Urothelium cell line (cell line): Measurements from ENCODE around the gene HDAC3.
A peak's percentile ranks its signal among the peaks of the same experiment; 100 is the strongest.

Experiments
- DNase-seq: peaks from one replicate; pipeline ENCODE4 v3.0.0; 2011; ENCODE audit warnings: low spot score, mixed read lengths
- FAIRE-seq: peaks from 2 replicates; lab custom pipeline; 2011; peaks lifted over from hg19 to GRCh38; lab: Jason Lieb, UNC

HDAC3 gene

GRCh38 chr5:141636413-141637122 lies at the start of gene HDAC3, which contains the start of gene RELL2:
Gene HDAC3, minus strand, starts transcription at chr5:141636849. Its CDS starts 59 bp downstream, at chr5:141636790.
Gene RELL2, plus strand, starts transcription at chr5:141636997. Its CDS starts 1,229 bp downstream, at chr5:141638226.
- no peak for FAIRE-seq

GRCh38 chr5:141685591-141685990 lies 48.9 kb upstream of the HDAC3 start:
- no peak for DNase-seq
- no peak for FAIRE-seq

More at GRCh38 chr5:141636413-141637122, at the start of gene HDAC3, which contains the start of gene RELL2:
- DNase-seq = peak; percentile 94

- DNase-seq (no peak), FAIRE-seq (no peak)
These were observed 47.0 kb upstream of the HDAC3 start for GRCh38 chr5:141683596-141684141.

- peak; percentile 85 for DNase-seq
- FAIRE-seq = peak; percentile 75
These were observed 45.3 kb upstream of the HDAC3 start, which contains the start of gene ARAP3 for GRCh38 chr5:141681695-141682641. Gene ARAP3, minus strand, starts transcription at chr5:141682230. Its CDS starts 1,744 bp downstream, at chr5:141680486.

- FAIRE-seq = no peak
These were observed 44.6 kb upstream of the HDAC3 start for GRCh38 chr5:141681295-141681694.

GRCh38 chr5:141680751-141681201 lies 44.1 kb upstream of the HDAC3 start:
- FAIRE-seq (no peak), DNase-seq (peak; percentile 62)

More at GRCh38 chr5:141681295-141681694, 44.6 kb upstream of the HDAC3 start:
- no peak for DNase-seq

GRCh38 chr5:141680178-141680577 lies 43.5 kb upstream of the HDAC3 start:
- no peak for FAIRE-seq

GRCh38 chr5:141677415-141677814 lies 40.8 kb upstream of the HDAC3 start:
- DNase-seq (no peak), FAIRE-seq (no peak)

More at GRCh38 chr5:141680178-141680577, 43.5 kb upstream of the HDAC3 start:
- no peak for DNase-seq

- DNase-seq = no peak
- no peak for FAIRE-seq
These were observed 39.0 kb upstream of the HDAC3 start for GRCh38 chr5:141675672-141676071.

- DNase-seq (no peak), FAIRE-seq (no peak)
These were observed 38.1 kb upstream of the HDAC3 start for GRCh38 chr5:141674747-141675146.

GRCh38 chr5:141672841-141673813 lies 36.5 kb upstream of the HDAC3 start:
- FAIRE-seq (no peak), DNase-seq (no peak)

- FAIRE-seq (no peak), DNase-seq (no peak)
These were observed 35.6 kb upstream of the HDAC3 start for GRCh38 chr5:141672071-141672840.

- no peak for FAIRE-seq
- DNase-seq = no peak
These were observed 32.9 kb upstream of the HDAC3 start for GRCh38 chr5:141669520-141669919.

GRCh38 chr5:141668601-141669265 lies 32.1 kb upstream of the HDAC3 start:
- FAIRE-seq = no peak
- no peak for DNase-seq

GRCh38 chr5:141665995-141666940 lies 29.6 kb upstream of the HDAC3 start:
- DNase-seq = no peak

GRCh38 chr5:141664733-141665461 lies 28.2 kb upstream of the HDAC3 start:
- FAIRE-seq (no peak), DNase-seq (peak; percentile 61)

More at GRCh38 chr5:141665995-141666940, 29.6 kb upstream of the HDAC3 start:
- FAIRE-seq = no peak

GRCh38 chr5:141663506-141663905 lies 26.9 kb upstream of the HDAC3 start:
- FAIRE-seq (no peak), DNase-seq (no peak)
